Measurements from ENCODE around the gene CABP1.
"Not testable (repeated sequence)": the region's sequence is repeated elsewhere in the genome, so short reads cannot be mapped to it uniquely, and the experiment has no call there.

Gene CABP1

GRCh38 chr12:120599672-120600552, 40.5 kb upstream of the CABP1 start:
- TF ChIP-seq, protein P1, sequence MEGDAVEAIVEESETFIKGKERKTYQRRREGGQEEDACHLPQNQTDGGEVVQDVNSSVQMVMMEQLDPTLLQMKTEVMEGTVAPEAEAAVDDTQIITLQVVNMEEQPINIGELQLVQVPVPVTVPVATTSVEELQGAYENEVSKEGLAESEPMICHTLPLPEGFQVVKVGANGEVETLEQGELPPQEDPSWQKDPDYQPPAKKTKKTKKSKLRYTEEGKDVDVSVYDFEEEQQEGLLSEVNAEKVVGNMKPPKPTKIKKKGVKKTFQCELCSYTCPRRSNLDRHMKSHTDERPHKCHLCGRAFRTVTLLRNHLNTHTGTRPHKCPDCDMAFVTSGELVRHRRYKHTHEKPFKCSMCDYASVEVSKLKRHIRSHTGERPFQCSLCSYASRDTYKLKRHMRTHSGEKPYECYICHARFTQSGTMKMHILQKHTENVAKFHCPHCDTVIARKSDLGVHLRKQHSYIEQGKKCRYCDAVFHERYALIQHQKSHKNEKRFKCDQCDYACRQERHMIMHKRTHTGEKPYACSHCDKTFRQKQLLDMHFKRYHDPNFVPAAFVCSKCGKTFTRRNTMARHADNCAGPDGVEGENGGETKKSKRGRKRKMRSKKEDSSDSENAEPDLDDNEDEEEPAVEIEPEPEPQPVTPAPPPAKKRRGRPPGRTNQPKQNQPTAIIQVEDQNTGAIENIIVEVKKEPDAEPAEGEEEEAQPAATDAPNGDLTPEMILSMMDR (conservative IDR thresholded peaks at IDR 0.05) = no peak
- TF ChIP-seq ZFX (IDR thresholded peaks at IDR 0.05) = no peak
- no peak overlapping the region for H3K27ac ChIP-seq

- not testable (repeated sequence) for H3K27ac ChIP-seq
Observed at GRCh38 chr12:120602416-120602815, 38.0 kb upstream of the CABP1 start.

- TF ChIP-seq, protein P1 (conservative IDR thresholded peaks at IDR 0.05) = no peak
- TF ChIP-seq ZFX (IDR thresholded peaks at IDR 0.05) = no peak
- H3K27ac ChIP-seq = no peak overlapping the region
Observed at GRCh38 chr12:120610560-120610959, 29.9 kb upstream of the CABP1 start.

DNA sequence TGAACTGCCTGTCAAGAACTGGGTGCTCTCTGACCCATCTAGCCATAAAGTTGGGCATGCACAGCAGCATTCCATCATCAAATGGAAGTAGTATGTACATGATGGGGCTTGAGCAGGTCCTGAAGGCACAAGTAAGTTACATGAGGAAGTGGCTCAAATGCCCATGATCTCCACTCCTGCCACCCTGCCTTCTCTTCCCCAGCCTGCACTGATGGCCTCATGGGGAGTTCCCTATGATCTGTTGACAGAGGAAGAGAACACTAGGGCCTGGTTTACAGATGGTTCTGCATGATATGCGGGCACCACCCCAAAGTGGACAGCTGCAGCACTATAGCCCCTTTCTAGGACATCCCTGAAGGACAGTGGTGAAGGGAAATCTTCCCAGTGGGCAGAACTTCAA, 28.9 kb upstream of the CABP1 start:
- not testable (repeated sequence) for H3K27ac ChIP-seq

GRCh38 chr12:120614848-120615247, 25.6 kb upstream of the CABP1 start:
- TF ChIP-seq, protein P1 (conservative IDR thresholded peaks at IDR 0.05) = no peak
- no peak for TF ChIP-seq ZFX (IDR thresholded peaks at IDR 0.05)

DNA sequence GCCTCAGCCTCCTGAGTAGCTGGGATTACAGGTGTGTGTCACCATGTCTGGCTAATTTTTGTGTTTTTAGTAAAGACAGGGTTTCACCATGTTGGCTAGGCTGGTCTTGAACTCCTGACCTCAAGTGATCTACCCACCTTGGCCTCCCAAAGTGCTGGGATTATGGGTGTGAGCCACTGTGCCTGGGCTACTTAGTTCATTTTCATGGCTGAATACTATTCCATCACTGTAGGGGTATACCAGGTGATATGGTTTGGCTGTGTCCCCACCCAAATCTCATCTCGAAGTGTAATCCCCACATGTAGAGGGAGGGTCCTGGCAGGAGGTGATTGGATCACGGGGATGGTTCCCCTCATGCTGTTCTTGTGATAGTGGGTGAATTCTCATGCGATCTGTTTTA, 23.2 kb upstream of the CABP1 start:
- H3K27ac ChIP-seq = not testable (repeated sequence)

More at GRCh38 chr12:120614848-120615247, 25.6 kb upstream of the CABP1 start:
- no peak overlapping the region for H3K27ac ChIP-seq

- not testable (repeated sequence) for H3K27ac ChIP-seq
Observed at GRCh38 chr12:120617767-120618166, 22.7 kb upstream of the CABP1 start.

DNA sequence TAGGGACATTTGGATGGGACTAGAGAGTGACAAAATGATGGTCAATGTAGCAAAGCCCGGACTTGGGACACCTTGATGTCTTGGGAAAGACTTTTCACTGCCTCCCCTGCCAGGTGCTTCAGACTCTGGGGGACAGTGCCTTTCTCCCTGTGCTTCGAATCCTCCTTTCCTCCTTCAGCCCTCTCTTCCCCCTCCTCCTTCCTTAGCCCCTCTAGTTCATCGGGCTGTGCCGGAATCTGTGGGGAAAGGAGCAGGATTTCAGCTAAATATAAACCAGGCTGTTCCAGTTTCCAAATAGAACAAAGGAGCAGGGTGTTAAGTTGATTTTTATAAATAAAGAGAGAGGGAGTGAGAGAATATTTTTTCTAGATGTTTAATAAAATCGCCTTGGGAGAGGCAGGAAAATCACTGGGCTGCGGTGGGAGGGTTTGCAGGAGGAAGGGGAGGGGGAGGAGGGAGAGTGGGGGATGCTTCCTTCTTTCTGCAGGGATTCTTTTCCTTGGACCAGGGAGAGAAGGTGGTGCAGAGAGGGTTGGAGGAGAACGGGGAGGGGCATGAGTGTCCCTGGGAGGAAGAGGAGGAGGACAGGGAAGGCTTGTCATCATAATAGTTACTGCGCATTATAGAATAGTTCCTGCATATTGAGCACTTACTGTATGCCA, 21.3 kb upstream of the CABP1 start:
- H3K27ac ChIP-seq = no peak overlapping the region
- TF ChIP-seq ZFX (IDR thresholded peaks at IDR 0.05) = no peak
- TF ChIP-seq, protein P1 (conservative IDR thresholded peaks at IDR 0.05) = no peak

GRCh38 chr12:120620624-120621023, 19.8 kb upstream of the CABP1 start:
- no peak overlapping the region for H3K27ac ChIP-seq
- TF ChIP-seq, protein P1 (conservative IDR thresholded peaks at IDR 0.05) = no peak
- TF ChIP-seq ZFX (IDR thresholded peaks at IDR 0.05) = no peak

Measured in C4-2B (cell line).